ENCODE data around the gene TNIP2.
"Not testable (repeated sequence)": the region's sequence is repeated elsewhere in the genome, so short reads cannot be mapped to it uniquely, and the experiment has no call there.

Gene TNIP2

GRCh38 chr4:2793586-2794485, 37.7 kb upstream of the TNIP2 start:
- no peak for DNase-seq

GRCh38 chr4:2792711-2793585, 36.8 kb upstream of the TNIP2 start, which contains the start of gene SH3BP2:
Gene SH3BP2, plus strand, starts transcription at chr4:2793085. Its CDS starts 27,533 bp downstream, at chr4:2820618.
- peak; percentile 77 for DNase-seq

GRCh38 chr4:2792396-2792710, 36.2 kb upstream of the TNIP2 start:
- DNase-seq, result no peak

GRCh38 chr4:2791518-2792395, 35.6 kb upstream of the TNIP2 start:
- no peak for DNase-seq

- no peak for DNase-seq
Observed at GRCh38 chr4:2790583-2791517, 34.7 kb upstream of the TNIP2 start.

GRCh38 chr4:2789793-2790582, 33.9 kb upstream of the TNIP2 start:
- no peak for DNase-seq

- no peak for DNase-seq
Observed at GRCh38 chr4:2789351-2789750, 33.2 kb upstream of the TNIP2 start.

- DNase-seq, result no peak
Observed at GRCh38 chr4:2788532-2789103, 32.5 kb upstream of the TNIP2 start.

GRCh38 chr4:2788101-2788500, 32.0 kb upstream of the TNIP2 start:
- DNase-seq, result no peak

GRCh38 chr4:2787230-2788100, 31.3 kb upstream of the TNIP2 start:
- DNase-seq, result peak; percentile 76

- DNase-seq, result no peak
Observed at GRCh38 chr4:2786794-2787229, 30.7 kb upstream of the TNIP2 start.

GRCh38 chr4:2786152-2786671, 30.1 kb upstream of the TNIP2 start:
- DNase-seq, result peak; percentile 81

GRCh38 chr4:2785613-2786012, 29.5 kb upstream of the TNIP2 start:
- peak; percentile 62 for DNase-seq

- DNase-seq, result no peak
Observed at GRCh38 chr4:2783790-2784189, 27.7 kb upstream of the TNIP2 start.

GRCh38 chr4:2781911-2782310, 25.8 kb upstream of the TNIP2 start:
- no peak for DNase-seq

- not testable (repeated sequence) for DNase-seq
Observed at GRCh38 chr4:2780643-2781042, 24.5 kb upstream of the TNIP2 start.

- DNase-seq, result no peak
Observed at GRCh38 chr4:2771264-2771663, 15.1 kb upstream of the TNIP2 start.

GRCh38 chr4:2768921-2769336, 12.8 kb upstream of the TNIP2 start:
- no peak for DNase-seq

GRCh38 chr4:2768124-2768523, 12.0 kb upstream of the TNIP2 start:
- no peak for DNase-seq

Measured in CD4-positive, alpha-beta T cell treated with Interleukin-12 subunit alpha and Interleukin-12 subunit beta, for 1 hour (primary cell).